NCI-H2081 (cell line): ENCODE data around the gene ALKBH1.
"Not testable (repeated sequence)": the region's sequence is repeated elsewhere in the genome, so short reads cannot be mapped to it uniquely, and the experiment has no call there.

Experiments
- DNase-seq, 2 experiments: peaks; one replicate each; lab custom pipeline; 2025; lab: John Stamatoyannopoulos, UW

ALKBH1 gene

GRCh38 chr14:77673193-77673592 lies 34.6 kb downstream of the ALKBH1 start:
- no peak for DNase-seq

- DNase-seq, result no peak
Observed at GRCh38 chr14:77667331-77667730, 40.5 kb downstream of the ALKBH1 start.

- DNase-seq, result no peak
Observed at GRCh38 chr14:77663293-77663692, 44.5 kb downstream of the ALKBH1 start.

- not testable (repeated sequence) for DNase-seq
Observed at GRCh38 chr14:77661562-77661961, 46.3 kb downstream of the ALKBH1 start.

- DNase-seq, result peak; percentile 79 to 90
Observed at GRCh38 chr14:77660754-77661153, 47.1 kb downstream of the ALKBH1 start.

- DNase-seq, result no peak
Observed at GRCh38 chr14:77659831-77660230, 48.0 kb downstream of the ALKBH1 start.

- no peak for DNase-seq
Observed at GRCh38 chr14:77657280-77657679, 50.5 kb downstream of the ALKBH1 start.

GRCh38 chr14:77654001-77654441 lies 53.8 kb downstream of the ALKBH1 start:
- peak; percentile 9 to 25 for DNase-seq

GRCh38 chr14:77649326-77649725 lies 58.5 kb downstream of the ALKBH1 start:
- no peak for DNase-seq

- DNase-seq, result no peak
Observed at GRCh38 chr14:77648520-77649200, 59.2 kb downstream of the ALKBH1 start.

- DNase-seq, result no peak
Observed at GRCh38 chr14:77647853-77648252, 60.0 kb downstream of the ALKBH1 start.

- no peak for DNase-seq
Observed at GRCh38 chr14:77646907-77647306, 60.9 kb downstream of the ALKBH1 start.

- no peak for DNase-seq
Observed at GRCh38 chr14:77645520-77646230, 62.1 kb downstream of the ALKBH1 start.

- DNase-seq, result no peak
Observed at GRCh38 chr14:77642407-77642806, 65.4 kb downstream of the ALKBH1 start.

GRCh38 chr14:77641534-77642341 lies 66.1 kb downstream of the ALKBH1 start:
- no peak for DNase-seq

- no peak for DNase-seq
Observed at GRCh38 chr14:77640756-77641533, 66.9 kb downstream of the ALKBH1 start.

GRCh38 chr14:77638771-77639171 lies 69.1 kb downstream of the ALKBH1 start:
- no peak for DNase-seq

GRCh38 chr14:77635869-77636268 lies 72.0 kb downstream of the ALKBH1 start:
- DNase-seq, result not testable (repeated sequence)

GRCh38 chr14:77635466-77635865 lies 72.4 kb downstream of the ALKBH1 start:
- not testable (repeated sequence) for DNase-seq

- no peak for DNase-seq
Observed at GRCh38 chr14:77630111-77630510, 77.7 kb downstream of the ALKBH1 start.

GRCh38 chr14:77625360-77625759 lies 82.5 kb downstream of the ALKBH1 start:
- no peak for DNase-seq

GRCh38 chr14:77623201-77623600 lies 84.6 kb downstream of the ALKBH1 start:
- DNase-seq, result no peak
